Measurements from ENCODE around the gene HK3.

DNA sequence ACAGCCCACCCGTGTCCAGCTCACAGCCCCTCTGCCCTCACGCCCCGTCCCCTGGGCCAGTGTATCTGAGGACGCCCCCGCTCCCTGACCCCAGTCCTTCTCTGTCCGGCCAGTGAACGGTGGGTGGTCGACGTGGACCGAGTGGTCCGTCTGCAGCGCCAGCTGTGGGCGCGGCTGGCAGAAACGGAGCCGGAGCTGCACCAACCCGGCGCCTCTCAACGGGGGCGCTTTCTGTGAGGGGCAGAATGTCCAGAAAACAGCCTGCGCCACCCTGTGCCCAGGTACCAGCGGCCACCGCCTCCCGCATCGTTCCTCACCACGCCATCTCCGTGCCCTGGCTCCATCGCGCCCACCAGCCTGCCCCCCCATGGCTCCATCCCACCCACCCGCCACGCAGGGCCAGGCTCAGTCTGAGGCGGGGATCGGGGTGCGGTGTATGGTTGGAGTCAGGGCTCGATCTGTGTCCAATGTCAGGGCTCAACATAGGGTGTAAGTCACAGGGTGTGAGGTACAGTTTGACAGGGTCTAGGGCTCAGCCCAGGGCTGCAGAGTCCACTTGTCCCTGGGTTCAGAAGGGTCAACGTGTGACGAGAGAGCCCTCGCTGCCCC is 29.5 kb downstream of the HK3 start:
- TF ChIP-seq, protein P1, sequence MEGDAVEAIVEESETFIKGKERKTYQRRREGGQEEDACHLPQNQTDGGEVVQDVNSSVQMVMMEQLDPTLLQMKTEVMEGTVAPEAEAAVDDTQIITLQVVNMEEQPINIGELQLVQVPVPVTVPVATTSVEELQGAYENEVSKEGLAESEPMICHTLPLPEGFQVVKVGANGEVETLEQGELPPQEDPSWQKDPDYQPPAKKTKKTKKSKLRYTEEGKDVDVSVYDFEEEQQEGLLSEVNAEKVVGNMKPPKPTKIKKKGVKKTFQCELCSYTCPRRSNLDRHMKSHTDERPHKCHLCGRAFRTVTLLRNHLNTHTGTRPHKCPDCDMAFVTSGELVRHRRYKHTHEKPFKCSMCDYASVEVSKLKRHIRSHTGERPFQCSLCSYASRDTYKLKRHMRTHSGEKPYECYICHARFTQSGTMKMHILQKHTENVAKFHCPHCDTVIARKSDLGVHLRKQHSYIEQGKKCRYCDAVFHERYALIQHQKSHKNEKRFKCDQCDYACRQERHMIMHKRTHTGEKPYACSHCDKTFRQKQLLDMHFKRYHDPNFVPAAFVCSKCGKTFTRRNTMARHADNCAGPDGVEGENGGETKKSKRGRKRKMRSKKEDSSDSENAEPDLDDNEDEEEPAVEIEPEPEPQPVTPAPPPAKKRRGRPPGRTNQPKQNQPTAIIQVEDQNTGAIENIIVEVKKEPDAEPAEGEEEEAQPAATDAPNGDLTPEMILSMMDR (IDR thresholded peaks at IDR 0.05) = no peak
- TF ChIP-seq ZFX (IDR thresholded peaks at IDR 0.05; ENCODE audit: borderline replicate concordance) = no peak
